Measurements from ENCODE around the gene SLC22A16.

GRCh38 chr6:110471726-110472365 lies 4.6 kb downstream of the SLC22A16 start:
- TF ChIP-seq, protein P1, sequence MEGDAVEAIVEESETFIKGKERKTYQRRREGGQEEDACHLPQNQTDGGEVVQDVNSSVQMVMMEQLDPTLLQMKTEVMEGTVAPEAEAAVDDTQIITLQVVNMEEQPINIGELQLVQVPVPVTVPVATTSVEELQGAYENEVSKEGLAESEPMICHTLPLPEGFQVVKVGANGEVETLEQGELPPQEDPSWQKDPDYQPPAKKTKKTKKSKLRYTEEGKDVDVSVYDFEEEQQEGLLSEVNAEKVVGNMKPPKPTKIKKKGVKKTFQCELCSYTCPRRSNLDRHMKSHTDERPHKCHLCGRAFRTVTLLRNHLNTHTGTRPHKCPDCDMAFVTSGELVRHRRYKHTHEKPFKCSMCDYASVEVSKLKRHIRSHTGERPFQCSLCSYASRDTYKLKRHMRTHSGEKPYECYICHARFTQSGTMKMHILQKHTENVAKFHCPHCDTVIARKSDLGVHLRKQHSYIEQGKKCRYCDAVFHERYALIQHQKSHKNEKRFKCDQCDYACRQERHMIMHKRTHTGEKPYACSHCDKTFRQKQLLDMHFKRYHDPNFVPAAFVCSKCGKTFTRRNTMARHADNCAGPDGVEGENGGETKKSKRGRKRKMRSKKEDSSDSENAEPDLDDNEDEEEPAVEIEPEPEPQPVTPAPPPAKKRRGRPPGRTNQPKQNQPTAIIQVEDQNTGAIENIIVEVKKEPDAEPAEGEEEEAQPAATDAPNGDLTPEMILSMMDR (IDR thresholded peaks at IDR 0.05; ENCODE audit: extremely low read depth in 1 of 2, insufficient read depth in 1 of 2, low read depth in 1 of 2, low read length in 2 of 2): no peak
- no peak for TF ChIP-seq POLR2A (IDR thresholded peaks at IDR 0.05; ENCODE audit: low read depth, low read length)
